Suppressor macrophage (primary cell): ENCODE data around the gene IGFBP2.
A peak's percentile ranks its signal among the peaks of the same experiment; 100 is the strongest.
"Not testable (repeated sequence)": the region's sequence is repeated elsewhere in the genome, so short reads cannot be mapped to it uniquely, and the experiment has no call there.

ENCODE experiments used
- DNase-seq, 4 experiments: peaks; one replicate each; pipeline ENCODE4 v3.0.0-alpha.2; 2020 to 2022
- total RNA-seq, 17 experiments: gene quantifications; one replicate each; lab custom pipeline; 2026; ENCODE audit warnings: mixed read lengths in 6 of 17, inconsistent platforms in 3 of 17; lab: John Stamatoyannopoulos, UW

Gene IGFBP2, protein sequence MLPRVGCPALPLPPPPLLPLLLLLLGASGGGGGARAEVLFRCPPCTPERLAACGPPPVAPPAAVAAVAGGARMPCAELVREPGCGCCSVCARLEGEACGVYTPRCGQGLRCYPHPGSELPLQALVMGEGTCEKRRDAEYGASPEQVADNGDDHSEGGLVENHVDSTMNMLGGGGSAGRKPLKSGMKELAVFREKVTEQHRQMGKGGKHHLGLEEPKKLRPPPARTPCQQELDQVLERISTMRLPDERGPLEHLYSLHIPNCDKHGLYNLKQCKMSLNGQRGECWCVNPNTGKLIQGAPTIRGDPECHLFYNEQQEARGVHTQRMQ
- 0 to 2.0 (median 0.17) reads per million in 17 experiments for total RNA-seq

DNA sequence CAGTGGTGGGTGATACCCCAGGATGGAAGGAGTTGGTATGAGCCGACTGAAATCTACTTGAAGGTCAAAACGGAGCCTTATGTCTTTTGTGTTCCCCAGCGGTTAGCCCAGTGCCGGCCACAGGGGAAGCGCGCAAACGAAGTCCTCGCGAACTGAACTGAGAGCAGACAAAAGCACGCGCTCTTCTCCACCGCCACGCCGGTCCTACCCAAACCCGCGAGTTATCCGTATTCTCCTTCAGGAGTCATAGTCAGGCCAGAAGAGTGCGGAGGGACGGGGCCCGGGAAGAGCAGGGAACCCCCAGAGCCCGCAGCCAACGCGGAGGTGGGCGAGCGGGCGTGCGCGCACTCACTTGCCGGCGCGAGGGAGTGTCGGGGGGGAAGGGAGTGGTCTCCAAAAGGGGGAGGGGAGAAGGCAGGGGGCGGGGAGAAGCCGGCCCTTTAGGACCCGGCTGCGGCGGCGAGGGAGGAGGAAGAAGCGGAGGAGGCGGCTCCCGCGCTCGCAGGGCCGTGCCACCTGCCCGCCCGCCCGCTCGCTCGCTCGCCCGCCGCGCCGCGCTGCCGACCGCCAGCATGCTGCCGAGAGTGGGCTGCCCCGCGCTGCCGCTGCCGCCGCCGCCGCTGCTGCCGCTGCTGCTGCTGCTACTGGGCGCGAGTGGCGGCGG, at the start of gene IGFBP2:
Gene IGFBP2 (plus strand): TSS at position 469 of the 664 bp plus-strand sequence. CDS start 104 bp downstream, at position 573.
- peak in 3 of 4 experiments; percentile 19 to 54 (median 38) for DNase-seq

DNA sequence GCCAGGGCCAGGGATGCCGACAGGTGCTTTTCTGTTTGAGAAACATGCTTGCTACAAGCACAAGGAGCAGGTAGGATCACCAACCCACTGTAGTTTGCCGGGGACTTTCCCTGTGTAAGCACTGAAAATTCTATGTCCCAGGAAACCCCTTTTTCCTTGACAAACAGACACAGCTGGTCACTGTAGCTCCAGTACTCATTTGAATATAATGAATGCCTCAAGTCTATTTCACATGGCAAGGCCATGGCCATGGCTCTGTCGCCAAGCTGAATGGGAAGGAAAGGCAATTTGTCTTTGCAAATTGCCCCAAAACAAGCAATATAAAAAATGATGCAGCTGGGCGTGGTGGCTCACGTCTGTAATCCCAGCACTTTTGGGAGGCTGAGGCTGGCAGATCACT, 49.6 kb upstream of the IGFBP2 start:
- DNase-seq = no peak

DNA sequence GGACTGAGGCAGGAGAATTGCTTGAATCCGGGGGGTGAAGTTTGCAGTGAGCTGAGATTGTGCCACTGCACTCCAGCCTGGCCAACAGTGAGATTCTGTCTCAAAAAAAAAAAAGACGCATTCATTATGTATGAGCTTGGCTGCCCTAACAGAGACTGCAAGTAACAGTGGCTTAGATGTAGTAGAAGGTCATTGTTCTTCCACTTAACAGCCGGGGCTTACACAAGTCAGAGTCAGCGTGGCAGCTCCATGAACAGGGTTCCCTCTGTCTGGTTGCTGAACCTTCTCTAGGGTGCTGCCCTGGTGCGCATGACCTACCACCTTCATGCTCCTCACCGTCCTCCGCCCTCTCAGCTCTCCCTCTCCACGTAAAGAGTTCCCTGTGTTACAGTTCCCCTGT, 49.1 kb upstream of the IGFBP2 start:
- DNase-seq = no peak

DNA sequence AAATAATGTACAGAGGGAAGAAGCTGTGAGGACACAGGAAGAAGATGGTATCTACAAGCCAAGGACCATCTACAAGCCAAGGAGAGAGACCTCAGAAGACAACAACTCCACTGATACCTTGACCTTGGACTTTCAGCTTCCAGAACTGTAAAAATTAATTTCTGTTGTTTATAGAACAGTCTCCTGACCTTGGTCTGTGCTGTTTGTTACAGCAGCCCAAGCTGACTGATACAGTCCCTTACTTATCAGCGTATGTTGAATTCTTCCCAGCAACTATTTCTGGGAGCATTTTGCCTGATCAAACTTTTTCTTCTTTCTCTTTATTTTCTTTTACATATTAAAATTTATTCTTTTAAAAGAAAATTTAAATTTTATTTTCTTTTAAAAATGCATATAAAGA, 47.8 kb upstream of the IGFBP2 start:
- no peak for DNase-seq

DNA sequence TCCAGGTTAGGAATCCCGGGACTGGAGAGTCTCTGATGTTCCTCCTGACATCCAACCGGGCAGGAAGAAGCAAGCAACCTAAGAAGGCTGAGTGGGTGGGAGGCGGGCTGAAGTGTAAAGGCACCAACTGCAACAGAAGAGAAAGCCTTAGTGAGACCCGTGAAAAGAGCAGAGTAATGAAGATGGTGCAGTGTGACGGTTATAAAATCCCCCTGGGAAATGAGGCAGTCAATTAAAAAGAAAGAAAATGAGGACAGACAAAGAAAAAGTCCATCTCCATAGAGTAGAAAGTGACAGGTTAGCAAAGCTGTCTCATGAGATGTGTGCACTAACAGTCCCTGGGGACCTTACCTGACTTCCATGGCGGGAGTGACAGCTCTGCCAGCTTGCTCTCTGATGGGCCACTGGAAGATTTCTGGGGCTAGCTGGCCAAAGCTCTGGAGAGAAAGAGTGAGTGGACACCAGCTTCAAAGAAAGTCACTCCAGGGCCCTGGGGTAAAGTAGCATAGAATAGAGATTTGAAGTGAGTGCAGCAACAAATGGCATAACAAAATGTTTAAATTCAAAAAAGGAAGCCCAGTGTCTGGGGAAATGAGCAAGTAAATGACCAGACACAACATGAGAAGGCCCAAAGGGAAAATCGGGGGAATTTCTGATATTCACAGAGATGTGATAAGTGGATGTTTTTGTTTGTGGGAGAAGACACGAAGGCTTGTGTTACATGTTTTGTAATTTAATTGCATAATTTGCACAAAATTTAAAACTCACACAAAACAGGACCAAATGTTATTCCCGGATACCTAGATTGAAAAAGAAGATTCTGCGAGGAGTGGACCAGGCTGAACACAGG, 44.1 kb upstream of the IGFBP2 start:
- no peak for DNase-seq

DNA sequence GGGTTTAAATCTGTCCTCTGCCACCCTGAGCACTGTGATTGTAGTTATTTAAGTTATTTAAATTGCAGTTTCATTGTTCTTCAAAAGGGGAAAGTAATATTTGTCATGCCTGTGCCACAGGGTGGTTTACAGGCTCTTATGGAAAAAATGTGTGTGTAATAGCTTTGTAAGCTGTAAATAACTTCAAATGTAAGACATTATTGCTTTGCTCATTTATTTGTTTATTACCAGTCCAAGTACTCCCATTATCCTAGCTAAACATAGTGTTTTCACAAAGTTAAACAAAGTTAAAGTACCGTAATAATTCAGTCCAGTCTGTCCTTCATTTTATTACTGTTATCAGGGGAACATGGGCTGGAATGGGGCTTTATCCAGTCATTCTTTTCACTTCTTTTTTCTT, 43.4 kb upstream of the IGFBP2 start:
- DNase-seq = no peak

DNA sequence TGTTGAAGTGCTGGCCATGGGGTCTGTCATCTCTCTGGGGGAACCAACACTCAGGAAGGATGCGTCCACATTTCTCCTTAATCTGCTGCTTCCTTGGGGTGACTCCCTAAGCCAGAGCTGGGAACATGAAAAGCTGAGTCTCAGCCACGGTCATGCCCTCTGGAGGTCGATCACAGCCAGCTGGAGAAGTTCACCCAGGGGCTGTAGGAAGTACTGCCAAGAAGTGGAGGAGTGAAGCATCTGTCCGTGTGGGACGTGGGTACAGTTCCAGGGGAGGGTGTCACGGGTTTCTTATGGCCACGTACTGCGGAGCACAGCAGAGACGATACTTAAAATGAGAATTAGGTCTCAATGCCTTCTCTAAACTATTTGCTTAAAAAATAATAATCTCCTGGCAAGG, 42.4 kb upstream of the IGFBP2 start:
- no peak for DNase-seq

DNA sequence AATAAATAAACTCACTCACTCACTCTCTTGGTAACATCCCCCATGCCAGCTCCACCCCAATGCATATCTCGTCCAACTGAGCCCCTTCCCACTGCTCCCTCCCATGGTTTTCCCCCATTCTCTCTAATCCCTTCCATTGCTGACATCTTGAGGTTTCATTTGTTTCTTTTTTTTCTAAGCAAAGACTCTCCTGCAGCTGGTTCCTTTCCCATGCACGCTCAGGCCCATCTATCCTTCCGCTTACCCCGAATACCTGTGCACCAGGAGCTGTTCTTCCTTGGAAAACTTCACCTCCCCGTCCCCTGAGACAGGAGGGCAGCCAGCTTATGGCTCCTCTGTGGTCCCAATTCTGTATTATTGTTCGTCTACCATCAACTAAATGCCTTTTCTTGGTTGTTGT, 41.7 kb upstream of the IGFBP2 start:
- no peak for DNase-seq

DNA sequence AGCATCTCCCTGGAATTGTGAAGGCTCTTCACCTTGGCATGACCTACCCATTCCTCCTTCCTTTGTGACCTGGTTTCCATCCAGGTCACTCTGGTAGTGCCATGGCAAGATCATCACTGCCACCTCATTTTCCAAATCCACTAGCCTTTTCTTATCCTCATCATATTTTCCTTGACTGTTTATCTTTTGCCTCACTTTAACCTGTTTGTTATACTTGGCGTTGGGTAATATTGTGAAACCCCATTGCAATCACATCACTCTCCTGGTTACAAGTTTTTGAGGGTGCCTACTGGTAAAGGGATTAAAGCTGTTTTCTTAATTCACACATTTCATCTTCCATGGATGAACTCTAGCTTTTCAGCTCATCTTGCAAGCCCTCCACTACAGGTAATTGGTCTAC, 39.1 kb upstream of the IGFBP2 start:
- DNase-seq = no peak

DNA sequence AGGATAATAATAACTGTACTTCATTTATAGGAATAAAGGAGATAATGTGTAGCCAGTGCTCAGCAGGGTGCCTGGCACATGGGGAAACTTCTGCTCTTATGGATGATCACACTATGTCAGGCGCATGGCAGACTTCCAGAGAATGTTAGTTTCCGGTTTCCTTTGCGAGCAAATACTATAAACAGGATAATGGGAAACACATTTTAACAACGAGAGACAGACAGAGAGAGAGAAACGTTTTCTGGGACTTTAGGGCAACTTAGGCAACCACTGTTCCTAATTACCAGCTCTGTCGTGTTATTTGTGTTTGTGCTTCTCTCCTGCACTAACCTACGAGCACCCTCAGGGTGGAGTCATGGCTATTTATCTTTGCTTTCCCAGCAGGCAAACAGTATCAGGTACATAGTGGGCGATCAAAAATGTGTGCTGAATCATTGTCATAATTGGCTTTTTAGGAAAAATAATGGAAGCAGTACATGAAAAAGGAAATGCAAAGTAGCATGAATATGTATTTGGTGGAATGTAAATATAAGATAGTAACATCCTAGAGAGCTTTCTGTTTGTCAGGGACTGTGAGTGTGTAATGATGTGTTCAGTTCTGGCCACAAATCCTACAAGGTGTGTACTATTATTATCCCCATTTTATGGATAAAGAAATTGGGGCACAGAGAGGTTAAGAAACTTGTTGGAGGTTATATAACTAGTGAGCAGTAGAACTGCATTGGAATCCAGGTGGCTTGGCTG, 36.8 kb upstream of the IGFBP2 start:
- no peak for DNase-seq

DNA sequence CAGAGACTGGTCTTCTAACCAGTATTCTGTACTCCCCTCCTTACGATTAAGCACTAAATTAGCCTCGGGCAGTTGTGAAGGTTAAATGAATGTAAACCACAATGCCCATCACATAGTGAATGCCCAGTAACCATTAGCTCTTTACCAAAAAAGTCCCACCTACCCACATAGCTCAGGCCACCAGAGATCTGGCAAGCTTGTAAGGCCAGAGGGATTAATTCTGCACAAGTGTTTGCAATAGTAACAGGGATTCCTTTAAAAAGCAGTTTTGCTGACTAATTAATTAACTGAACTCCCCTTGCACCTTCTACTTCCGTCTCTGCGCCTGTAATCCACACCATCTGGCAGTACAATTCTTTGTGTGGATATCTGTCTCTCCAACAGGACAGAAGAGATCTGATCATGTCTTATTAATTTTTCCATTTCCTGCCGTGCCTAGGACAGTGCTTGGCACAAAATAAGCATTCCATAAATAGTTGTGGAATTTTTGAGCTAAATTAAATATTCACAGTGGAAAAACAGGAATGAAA, 36.2 kb upstream of the IGFBP2 start:
- DNase-seq = no peak

DNA sequence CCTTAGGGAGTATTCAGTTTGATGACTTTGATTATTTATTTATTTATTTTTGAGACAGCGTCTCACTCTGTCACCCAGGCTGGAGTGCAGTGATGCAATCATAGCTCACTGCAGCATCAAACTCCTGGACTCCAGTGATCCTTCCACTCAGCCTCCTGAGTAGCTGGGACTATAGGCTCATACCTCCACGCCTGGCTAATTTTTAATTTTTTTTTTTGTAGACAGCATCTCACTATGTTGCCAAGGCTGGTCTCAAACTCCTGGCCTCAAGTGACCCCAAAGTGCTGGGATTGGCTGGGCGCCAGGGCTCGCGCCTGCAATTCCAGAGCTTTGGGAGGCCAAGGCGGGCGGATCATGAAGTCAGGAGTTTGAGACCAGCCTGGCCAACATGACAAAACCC, 35.4 kb upstream of the IGFBP2 start:
- not testable (repeated sequence) for DNase-seq

DNA sequence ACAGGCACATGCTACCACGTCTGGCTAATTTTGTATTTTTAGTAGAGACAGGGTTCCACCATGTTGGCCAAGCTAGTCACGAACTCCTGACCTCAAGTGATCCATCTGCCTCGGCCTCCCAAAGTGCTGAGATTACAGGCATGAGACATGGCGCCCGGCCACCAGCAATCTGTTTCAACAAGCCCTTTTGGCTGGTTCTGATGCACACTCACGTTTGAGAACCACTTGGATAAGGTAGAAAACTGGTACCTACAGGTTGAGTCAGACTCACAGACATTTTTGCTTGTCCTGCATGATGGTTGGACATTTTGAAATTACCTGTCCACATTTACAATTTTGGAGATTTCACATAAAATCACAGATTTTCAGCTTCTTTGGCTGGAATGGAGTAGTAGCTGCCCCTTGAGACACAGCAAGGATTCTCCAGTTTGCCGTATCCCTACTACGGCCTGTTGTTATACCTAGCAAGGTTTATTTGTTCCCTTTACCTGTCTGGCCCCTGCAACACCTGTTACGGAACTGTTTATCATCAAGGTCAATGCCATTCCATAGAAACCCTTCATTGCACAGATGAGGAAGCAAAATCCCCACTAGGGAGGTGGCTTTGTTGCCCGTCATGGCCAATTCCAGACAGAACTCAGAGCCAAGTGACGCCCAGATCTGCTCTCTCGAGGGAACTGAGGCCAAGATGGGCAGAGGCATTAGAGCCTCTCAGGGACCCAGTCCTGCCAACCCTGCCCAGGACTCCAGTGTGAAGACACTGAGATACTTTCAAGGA, 31.4 kb upstream of the IGFBP2 start:
- DNase-seq = no peak

DNA sequence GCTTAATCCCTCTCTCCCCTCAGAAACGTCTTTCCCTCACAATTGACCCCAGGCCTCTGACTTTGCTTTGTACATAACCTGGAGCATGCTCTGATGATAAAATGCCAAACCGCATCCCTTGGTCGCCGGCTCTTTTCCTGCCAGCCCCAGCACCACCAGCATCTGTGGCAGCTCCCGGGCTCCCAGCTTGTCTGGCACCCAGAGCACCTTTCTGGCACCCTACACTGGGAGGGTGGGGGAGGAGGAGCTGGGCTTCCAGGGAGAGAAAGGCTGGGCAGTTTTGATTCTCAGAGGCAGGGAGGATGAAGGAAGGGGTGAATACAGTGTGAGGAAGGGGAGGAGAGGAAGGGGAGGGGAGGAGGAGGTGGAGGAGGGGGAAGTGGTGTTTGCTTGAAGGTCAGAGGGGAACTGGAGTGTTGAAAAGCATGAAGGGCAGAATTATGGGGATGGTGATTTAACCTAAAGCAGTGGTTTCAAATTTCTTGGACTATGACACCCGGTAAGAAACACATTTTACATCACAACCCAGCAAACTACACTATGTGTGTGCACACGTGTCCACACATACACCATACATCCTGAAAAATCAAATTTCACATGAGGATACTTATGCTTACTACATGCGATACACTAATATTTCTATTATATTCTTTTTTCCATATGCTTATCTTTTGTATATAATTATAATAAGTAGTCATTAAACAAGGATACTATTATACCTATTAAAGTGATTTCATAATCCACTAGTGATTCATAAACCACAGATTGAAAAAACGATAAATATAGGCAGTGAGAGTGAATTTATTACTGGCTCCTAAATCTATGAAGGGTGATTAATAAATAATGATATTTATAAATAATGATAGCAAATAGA, 30.0 kb upstream of the IGFBP2 start:
- DNase-seq = no peak

DNA sequence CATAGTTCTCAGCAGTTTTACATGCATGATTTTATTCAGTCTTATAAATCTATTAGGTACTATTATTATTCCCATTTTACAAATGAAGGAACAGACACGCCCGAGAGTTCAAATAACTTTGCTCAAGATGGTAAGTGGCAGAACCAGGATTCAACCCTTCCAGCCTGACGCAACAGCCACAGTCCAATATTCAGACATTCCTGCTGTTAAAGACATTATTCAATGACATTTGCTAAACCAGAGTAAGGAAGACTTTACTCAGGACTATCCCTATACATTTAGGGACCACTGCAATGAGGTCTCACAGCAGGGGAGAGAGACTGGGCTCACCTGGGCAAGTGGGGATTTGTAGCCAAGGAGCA, 29.4 kb upstream of the IGFBP2 start:
- DNase-seq = no peak

DNA sequence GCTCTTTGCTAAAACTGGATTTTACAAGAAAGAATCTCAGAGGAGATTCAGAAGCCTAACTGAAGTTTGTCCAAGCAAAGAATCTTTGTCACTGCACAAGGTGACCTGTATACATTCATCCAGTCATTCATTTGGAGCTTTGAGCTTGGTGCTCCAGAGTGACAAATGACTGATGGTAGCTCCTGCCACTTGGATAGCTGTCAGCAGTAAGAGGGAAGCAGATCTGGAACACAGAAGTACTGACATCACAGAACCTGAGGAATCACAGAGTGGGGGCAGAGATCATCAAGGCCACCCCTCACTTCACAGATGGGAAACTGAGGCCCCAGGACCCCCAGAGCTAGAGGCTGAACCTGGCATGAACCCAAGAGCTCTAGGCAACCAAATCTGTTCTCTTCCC, 28.8 kb upstream of the IGFBP2 start:
- DNase-seq = no peak

DNA sequence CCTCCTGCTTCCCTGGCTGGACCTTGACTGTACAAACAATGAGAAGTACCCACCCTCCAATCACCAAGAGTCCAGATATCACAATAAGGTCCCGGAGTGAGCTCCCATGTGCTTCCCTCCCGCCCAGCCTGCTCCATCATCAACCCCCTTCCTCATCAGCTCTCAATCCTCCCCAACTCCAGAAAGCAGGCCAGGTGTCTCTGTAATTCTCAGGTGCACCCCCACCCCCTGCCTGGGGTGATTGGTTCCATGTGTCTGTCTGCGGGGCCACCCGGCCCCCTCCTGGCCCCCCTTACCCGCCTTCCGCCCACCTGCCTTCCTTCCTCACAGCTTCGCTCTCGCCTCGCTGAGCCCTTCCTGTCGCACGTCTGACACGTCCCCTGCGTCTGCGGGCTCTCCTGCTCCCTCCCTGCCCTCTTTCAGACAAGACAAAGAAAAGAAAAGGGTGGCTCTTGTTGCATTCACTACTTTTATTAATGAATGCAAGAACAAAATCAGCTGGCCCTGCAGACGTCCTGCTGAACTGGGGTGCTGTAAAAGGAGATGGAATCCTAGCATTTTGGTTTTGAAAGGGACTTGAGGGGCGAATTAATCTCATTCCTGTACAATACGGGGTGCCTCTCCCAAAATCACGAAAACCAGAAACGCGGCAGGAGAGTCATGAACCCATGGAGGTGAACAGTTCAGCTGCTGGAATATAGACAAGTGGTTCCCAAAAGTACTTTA, 26.5 kb upstream of the IGFBP2 start:
- DNase-seq = peak in 1 of 4 experiments; percentile 4

DNA sequence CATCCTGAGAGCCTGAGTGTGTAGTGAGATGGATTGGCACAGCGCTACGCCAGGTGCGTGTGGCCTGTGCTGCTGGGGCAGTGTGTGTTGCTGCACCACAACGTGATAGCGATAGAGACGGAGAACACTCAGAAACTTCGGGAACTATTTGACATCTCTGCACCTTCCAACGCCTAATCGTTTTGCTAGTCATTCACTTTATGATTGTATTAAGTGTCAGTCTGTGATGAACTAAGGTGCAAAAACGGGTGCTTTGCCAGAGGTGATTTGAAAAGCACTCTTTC, 26.0 kb upstream of the IGFBP2 start:
- no peak for DNase-seq

DNA sequence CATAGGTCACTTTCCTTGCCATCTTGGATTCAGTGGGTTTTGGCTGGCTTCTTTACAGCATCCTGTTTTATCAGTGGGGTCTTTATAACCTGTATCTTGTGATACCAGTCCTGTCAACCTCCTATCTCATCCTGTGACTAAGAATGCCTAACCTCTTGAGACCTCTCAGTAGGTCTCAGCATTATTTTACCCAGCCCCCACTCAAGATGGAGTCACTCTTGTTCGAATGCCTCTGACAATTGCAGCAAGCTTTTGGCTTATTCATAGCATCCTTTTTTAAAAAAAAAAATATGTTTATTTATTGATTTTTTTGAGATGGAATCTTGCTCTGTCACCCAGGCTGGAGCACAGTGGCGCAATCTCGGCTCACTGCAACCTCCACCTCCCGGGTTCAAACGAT, 24.7 kb upstream of the IGFBP2 start:
- DNase-seq = no peak
